ENCODE results near the gene MYPOP.

Gene MYPOP

DNA sequence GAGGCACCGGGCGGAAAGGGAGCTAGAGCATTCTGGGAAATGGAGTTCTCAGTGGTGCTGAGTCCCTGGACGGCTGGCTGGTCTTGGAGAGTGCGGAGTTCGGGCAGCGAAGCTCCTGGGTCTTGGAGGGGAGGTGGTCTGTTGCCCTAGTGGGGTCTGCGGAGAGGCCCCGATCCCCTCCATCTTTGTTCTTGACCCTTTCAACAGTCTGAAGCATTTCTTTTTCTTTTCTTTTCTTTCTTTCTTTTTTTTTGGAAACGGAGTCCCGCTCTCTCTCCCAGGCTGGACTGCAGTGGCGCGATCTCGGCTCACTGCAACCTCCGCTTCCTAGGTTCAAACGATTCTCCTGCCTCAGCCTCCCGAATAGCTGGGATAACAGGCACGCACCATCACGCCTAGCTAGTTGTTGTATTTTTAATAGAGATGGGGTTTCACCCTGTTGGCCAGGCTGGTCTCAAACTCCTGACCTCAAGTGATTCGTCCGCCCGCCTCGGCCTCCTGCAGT lies 39.0 kb downstream of the MYPOP start:
- Histone ChIP-seq H3K4me3 (replicated peaks; ENCODE audit: insufficient read depth, low read length) (peak overlapping the region; percentile 37), H3K27ac (replicated peaks) (no peak overlapping the region), H3K27me3 (ENCODE audit: insufficient read depth, poor library complexity, severe bottlenecking) (peaks cover 31% of the 10 kb centered on the region)
- TF ChIP-seq SPI1 (IDR thresholded peaks at IDR 0.05; ENCODE audit: borderline replicate concordance, low read depth) (no peak), POLR2AphosphoS5 (IDR thresholded peaks at IDR 0.05; ENCODE audit: low read depth) (no peak), CTCF (IDR thresholded peaks at IDR 0.05; ENCODE audit: insufficient read depth, low read length) (no peak), GABPA (IDR thresholded peaks at IDR 0.05; ENCODE audit: low read depth) (no peak), REST (IDR thresholded peaks at IDR 0.05; ENCODE audit: insufficient replicate concordance, low read depth) (no peak)
- no peak for DNase-seq (ENCODE audit: low read depth in 1 of 2, low spot score in 1 of 2)

DNA sequence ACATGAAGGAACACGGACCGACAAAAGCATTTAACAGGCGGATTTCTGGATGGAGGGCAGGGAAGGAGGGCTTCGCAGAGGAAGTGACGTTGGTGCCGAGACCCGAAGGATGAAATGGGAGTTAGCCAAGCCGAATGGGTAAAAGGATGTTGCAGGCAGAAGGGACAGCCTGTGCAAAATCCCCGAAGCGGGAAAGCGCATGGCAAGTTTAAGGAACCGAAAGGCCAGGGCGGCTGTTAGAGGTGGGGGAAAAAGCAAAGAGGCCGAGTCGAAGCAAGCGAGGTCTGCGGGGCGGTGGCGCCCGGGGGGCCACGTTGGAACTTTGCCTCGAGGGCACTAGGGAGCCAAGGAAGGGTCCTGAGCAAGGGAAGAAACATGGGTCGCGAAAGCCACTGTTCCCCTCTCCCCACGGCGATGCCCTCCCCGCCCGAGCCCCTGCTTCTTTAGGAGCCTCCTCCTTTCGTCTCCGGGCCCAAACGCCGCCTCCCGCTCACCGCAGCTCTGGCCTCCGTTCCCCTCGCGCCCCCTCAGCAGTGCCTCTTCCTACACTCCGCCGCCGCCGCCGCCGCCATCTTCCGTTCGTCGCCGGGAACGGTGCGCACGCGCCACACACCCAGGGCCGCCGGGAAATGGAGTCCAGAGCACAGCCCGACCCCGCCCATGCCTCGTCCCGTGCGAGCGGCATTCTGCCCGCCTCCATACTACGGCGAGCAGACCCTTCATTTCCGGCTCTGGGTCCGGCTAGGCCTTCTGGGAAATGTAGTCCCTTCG lies 39.7 kb downstream of the MYPOP start, which contains the start of gene SYMPK:
Gene SYMPK, minus strand, starts transcription at position 584 of the 771 bp plus-strand sequence. CDS start 8,652 bp downstream, outside the sequence.
- peak; percentile 94 to 99 for DNase-seq (ENCODE audit: low read depth in 1 of 2, low spot score in 1 of 2)
- Histone ChIP-seq H3K4me3 (replicated peaks; ENCODE audit: insufficient read depth, low read length) (peak within 1 kb of the TSS; percentile 90), H3K27ac (replicated peaks) (peak within 1 kb of the TSS; percentile 76), H3K27me3 (ENCODE audit: insufficient read depth, poor library complexity, severe bottlenecking) (peaks cover 31% of the 10 kb centered on the region)
- TF ChIP-seq POLR2AphosphoS5 (IDR thresholded peaks at IDR 0.05; ENCODE audit: low read depth) (peak; percentile 77; the same call in 1 of the 2 replicates), SPI1 (IDR thresholded peaks at IDR 0.05; ENCODE audit: borderline replicate concordance, low read depth) (peak; percentile 30; the same call in 1 of the 2 replicates), GABPA (IDR thresholded peaks at IDR 0.05; ENCODE audit: low read depth) (peak; percentile 93), REST (IDR thresholded peaks at IDR 0.05; ENCODE audit: insufficient replicate concordance, low read depth) (peak; percentile 52), CTCF (IDR thresholded peaks at IDR 0.05; ENCODE audit: insufficient read depth, low read length) (no peak)

GRCh38 chr19:45862271-45862563 lies 40.2 kb downstream of the MYPOP start:
- Histone ChIP-seq H3K4me3 (replicated peaks; ENCODE audit: insufficient read depth, low read length) (peak overlapping the region; percentile 90), H3K27ac (replicated peaks) (peak overlapping the region; percentile 76), H3K27me3 (ENCODE audit: insufficient read depth, poor library complexity, severe bottlenecking) (peaks cover 31% of the 10 kb centered on the region)
- no peak for TF ChIP-seq SPI1 (IDR thresholded peaks at IDR 0.05; ENCODE audit: borderline replicate concordance, low read depth)
- no peak for TF ChIP-seq GABPA (IDR thresholded peaks at IDR 0.05; ENCODE audit: low read depth)
- no peak for TF ChIP-seq POLR2AphosphoS5 (IDR thresholded peaks at IDR 0.05; ENCODE audit: low read depth)
- TF ChIP-seq CTCF (IDR thresholded peaks at IDR 0.05; ENCODE audit: insufficient read depth, low read length): no peak
- TF ChIP-seq REST (IDR thresholded peaks at IDR 0.05; ENCODE audit: insufficient replicate concordance, low read depth): no peak
- DNase-seq (ENCODE audit: low read depth in 1 of 2, low spot score in 1 of 2): no peak
